Adrenal gland (tissue), 12 donors: ENCODE data around the gene BCL3. TPM values are rescaled to one million over a fixed set of nuclear protein-coding genes. Genes with fewer than 3 reads are reported as not detected.

ENCODE experiments used
- DNase-seq, 7 donors: peaks; one replicate each; pipeline ENCODE4 v3.0.0-alpha.2; 2019 to 2020
- H3K27ac ChIP-seq, 5 donors: fragments of 200-600 bp; sonication (generic) in 4 of 5; 1 replicate in 3 of 5; 2 replicates in 2 of 5; pipeline versions ENCODE4 v1.5.1 to v1.8.0; 2016 to 2020; ENCODE audit warnings: mild to moderate bottlenecking in 1 of 5
- H3K27me3 ChIP-seq: fragments of 200-600 bp; 2 replicates; pipeline ENCODE4 v1.8.0; 2021
- H3K36me3 ChIP-seq, 2 donors: fragments of 200-600 bp; replicated peaks in 1 of 2; 1 replicate in 1 of 2; 2 replicates in 1 of 2; pipeline versions ENCODE4 v1.5.1 to v1.8.0; 2018 to 2022
- H3K4me1 ChIP-seq, 2 donors: fragments of 200-600 bp; replicated peaks in 1 of 2; 1 replicate in 1 of 2; 2 replicates in 1 of 2; pipeline versions ENCODE4 v1.5.1 to v1.8.0; 2018 to 2021
- H3K4me3 ChIP-seq, 4 donors: fragments of 200-600 bp; sonication (generic) in 3 of 4; one replicate each; pipeline ENCODE4 v1.5.1; 2016 to 2018
- H3K9me3 ChIP-seq, 3 donors: fragments of 200-600 bp; sonication (generic) in 1 of 3; replicated peaks in 1 of 3; 1 replicate in 2 of 3; 2 replicates in 1 of 3; pipeline versions ENCODE4 v1.5.1 to v1.8.0; 2016 to 2021
- POLR2A ChIP-seq, 2 donors: fragments of 450-650 bp; IDR thresholded peaks; one replicate each; pipeline ENCODE4 v1.6.1; 2017; ENCODE audit warnings: antibody characterized with exemption in 2 of 2, mild to moderate bottlenecking in 2 of 2, moderate library complexity in 1 of 2
- WGBS, 4 donors: extraction: QIAGEN DNeasy Blood & Tissue Kit in 2 of 4; methylation state at CpG; one replicate each; pipeline versions ENCODE4 v1.1.5 to v1.1.7; 2013 to 2017; 5-methylcytosine and 5-hydroxymethylcytosine counted together
- intact Hi-C, 2 donors: fragments of 100-400 bp; cut with DNase I; formaldehyde crosslinking; loops; one replicate each; pipeline versions ENCODE4 v1.14.1 to v1.15.0; 2022 to 2023
- polyA plus RNA-seq, 3 donors: library from polyadenylated mRNA; stranded (reverse); fragments of 200-250 nt in 2 of 3; fragments of 350-450 nt in 1 of 3; fragmentation: Illumina TruSeq in 1 of 3; extraction: RNeasy Lipid Tissue Mini Kit (QIAGEN cat#74804) in 1 of 3; gene quantifications; one replicate each; pipeline ENCODE4 v1.2.3, GENCODE V29; 2013 to 2014
- total RNA-seq, 9 donors: library from RNA; depleted of rRNA in 4 of 9; stranded (reverse); fragments of >200 nt in 4 of 9; fragments of 120-200 nt in 1 of 9; fragmentation: NEBNext Ultra II Directional in 1 of 9; extraction: Animal tissue kit (Norgen Biotek cat#: 25700) in 1 of 9; gene quantifications; one replicate each; pipeline versions ENCODE4 v1.1.0 to v1.2.4, GENCODE V29; 2013 to 2023
- TF ChIP-seq, protein P1 (sequence below), 6 experiments: fragments of 450-650 bp in 4 of 6; fragments of 200-600 bp in 2 of 6; sonication (generic) in 1 of 6; IDR thresholded peaks; 1 replicate in 5 of 6; 2 replicates in 1 of 6; pipeline versions ENCODE4 v1.5.1 to v1.8.0; 2016 to 2021; ENCODE audit warnings: antibody characterized with exemption in 6 of 6, mild to moderate bottlenecking in 2 of 6, moderate library complexity in 1 of 6
- donor health status: healthy with polysubstance abuse.
- donor health status: Bipolar disorder and iron deficiency.
- donor health status: DM: yes; HTN: yes; CAD: no.
- donor health status: DM: no; HTN: no; CAD: no.
- donor health status: DM: no; HTN: no; CAD: no.
- donor health status: DM: yes; HTN: yes; CAD: no.

The BCL3 gene
- total and polyA plus RNA-seq, 12 donors = 1.00 to 120 (median 46.7) TPM

DNA sequence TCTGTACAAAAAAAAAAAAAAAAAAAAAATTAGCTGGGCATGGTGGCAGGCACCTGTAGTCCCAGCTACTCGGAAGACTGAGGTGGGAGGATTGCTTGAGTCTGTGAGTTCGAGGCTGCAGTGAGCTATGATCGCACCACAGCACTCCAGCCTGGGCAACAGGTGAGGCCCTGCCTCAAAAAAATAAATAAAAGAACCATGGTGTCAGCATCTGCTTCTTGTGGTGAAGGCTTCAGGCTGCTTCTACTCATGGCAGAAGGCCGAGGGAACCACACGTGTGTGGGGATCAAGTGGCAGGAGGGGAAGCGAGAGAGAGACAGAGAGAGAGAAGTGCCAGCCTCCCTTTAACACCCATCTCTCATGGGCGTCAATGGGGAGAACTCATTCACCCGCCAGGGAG lies 13.5 kb downstream of the BCL3 start:
- H3K9me3 ChIP-seq = no peaks in the 10 kb centered on the region
- H3K4me3 ChIP-seq = no peak overlapping the region
- H3K36me3 ChIP-seq = peaks cover 0 to 35% of the 10 kb centered on the region in 2 donors
- peaks cover 2 to 29% of the 10 kb centered on the region in 2 donors for H3K4me1 ChIP-seq
- WGBS, 4 donors = 85 to 90% (median 88%) methylated on average over 8 of the region's 8 CpGs
- H3K27ac ChIP-seq = no peak overlapping the region
- H3K27me3 ChIP-seq = no peaks in the 10 kb centered on the region
- DNase-seq = no peak
- no peak for TF ChIP-seq POLR2A (IDR thresholded peaks at IDR 0.05)
- TF ChIP-seq, protein P1, sequence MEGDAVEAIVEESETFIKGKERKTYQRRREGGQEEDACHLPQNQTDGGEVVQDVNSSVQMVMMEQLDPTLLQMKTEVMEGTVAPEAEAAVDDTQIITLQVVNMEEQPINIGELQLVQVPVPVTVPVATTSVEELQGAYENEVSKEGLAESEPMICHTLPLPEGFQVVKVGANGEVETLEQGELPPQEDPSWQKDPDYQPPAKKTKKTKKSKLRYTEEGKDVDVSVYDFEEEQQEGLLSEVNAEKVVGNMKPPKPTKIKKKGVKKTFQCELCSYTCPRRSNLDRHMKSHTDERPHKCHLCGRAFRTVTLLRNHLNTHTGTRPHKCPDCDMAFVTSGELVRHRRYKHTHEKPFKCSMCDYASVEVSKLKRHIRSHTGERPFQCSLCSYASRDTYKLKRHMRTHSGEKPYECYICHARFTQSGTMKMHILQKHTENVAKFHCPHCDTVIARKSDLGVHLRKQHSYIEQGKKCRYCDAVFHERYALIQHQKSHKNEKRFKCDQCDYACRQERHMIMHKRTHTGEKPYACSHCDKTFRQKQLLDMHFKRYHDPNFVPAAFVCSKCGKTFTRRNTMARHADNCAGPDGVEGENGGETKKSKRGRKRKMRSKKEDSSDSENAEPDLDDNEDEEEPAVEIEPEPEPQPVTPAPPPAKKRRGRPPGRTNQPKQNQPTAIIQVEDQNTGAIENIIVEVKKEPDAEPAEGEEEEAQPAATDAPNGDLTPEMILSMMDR (IDR thresholded peaks at IDR 0.05) = no peak
- intact Hi-C loops = loop anchor here in 1 of 2 donors (10.0 kb wide), 1 partner anchor 107 kb away; no protein-coding TSS in a partner anchor

DNA sequence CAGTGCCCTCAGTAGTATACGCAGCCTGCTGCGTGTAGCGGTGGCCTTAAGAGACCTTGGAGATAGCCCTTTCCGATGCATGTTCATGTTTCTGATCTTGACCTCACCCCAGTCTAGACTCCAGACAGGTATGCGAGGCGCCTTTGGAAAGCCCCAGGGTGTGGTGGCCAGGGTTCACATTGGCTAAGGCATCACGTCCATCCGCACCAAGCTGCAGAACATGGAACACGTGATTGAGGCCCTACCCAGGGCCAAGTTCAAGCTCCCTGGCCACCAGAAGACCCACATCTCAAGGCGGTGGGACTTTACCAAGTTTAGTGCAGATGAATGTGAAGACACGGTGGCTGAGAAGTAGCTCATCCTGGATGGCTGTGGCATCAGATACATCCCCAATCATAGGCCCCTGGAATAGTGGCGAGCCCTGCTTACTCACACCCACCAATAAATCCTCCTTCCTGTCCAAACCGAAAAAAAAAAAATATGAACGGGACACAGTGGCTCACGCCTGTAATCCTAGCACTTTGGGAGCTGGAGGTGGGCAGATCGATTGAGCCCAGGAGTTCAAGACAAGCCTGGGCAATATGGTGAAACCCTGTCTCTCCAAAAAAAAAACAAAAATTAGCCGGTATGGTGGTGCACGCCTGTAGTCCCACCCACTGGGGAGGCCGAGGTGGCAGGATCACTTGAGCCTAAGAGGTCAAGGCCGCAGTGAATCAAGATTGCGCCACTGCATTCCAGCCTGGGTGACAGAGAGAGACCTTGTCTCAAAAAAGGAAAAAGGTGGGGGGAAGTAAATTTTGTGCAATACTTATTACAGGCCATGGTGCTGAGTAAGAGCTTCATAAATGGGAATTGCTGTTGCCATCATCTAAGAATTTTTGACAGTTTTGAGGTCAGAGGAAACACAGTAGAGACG lies 16.8 kb downstream of the BCL3 start:
- 70 to 77% (median 73%) methylated on average over 14 to 22 of the region's 22 CpGs for whole genome bisulfite sequencing, 4 donors
- Histone ChIP-seq H3K27me3 (no peaks in the 10 kb centered on the region), H3K4me1 (peaks cover 0 to 15% of the 10 kb centered on the region in 2 donors), H3K9me3 (no peaks in the 10 kb centered on the region), H3K36me3 (peaks cover 0 to 5% of the 10 kb centered on the region in 2 donors), H3K4me3 (no peak overlapping the region), H3K27ac (peak overlapping the region in 3 of 5 donors; percentile 16 to 49 (median 18))
- peak in 6 of 7 donors; percentile 54 to 81 (median 80) for DNase-seq
- intact Hi-C loops = loop anchor here in 1 of 2 donors (10.0 kb wide), 1 partner anchor 110 kb away; no protein-coding TSS in a partner anchor
- TF ChIP-seq POLR2A (IDR thresholded peaks at IDR 0.05) = no peak
- TF ChIP-seq, protein P1 (IDR thresholded peaks at IDR 0.05) = no peak

DNA sequence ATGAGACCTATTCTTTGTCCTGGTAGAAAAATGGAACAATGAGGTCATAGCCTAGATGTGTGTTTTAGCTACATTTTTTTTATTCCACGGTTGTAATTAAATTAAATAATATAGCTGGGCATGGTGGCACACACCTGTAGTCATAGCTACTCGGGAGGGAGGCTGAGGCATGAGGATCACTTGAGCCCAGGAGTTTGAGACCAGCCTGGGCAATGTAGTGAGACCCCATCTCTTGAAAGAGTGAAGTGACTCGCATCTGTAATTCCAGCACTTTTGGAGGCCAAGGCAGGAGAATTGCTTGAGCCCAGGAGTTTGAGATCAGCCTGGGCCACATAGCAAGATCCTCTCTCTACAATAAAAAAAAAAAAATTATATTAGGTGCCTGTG lies 17.4 kb downstream of the BCL3 start:
- Histone ChIP-seq H3K9me3 (no peaks in the 10 kb centered on the region), H3K36me3 (no peaks in the 10 kb centered on the region), H3K27me3 (no peaks in the 10 kb centered on the region), H3K27ac (peak overlapping the region in 2 of 5 donors; percentile 18 to 49), H3K4me1 (peaks cover 0 to 15% of the 10 kb centered on the region in 2 donors), H3K4me3 (no peak overlapping the region)
- no peak for DNase-seq
- TF ChIP-seq POLR2A (IDR thresholded peaks at IDR 0.05) = no peak
- TF ChIP-seq, protein P1 (IDR thresholded peaks at IDR 0.05) = no peak
- WGBS, 4 donors = 80 to 85% (median 81%) methylated on average over 3 of the region's 3 CpGs
- intact Hi-C loops = loop anchor here in 1 of 2 donors (10.0 kb wide), 1 partner anchor 111 kb away; no protein-coding TSS in a partner anchor
